Measurements from ENCODE around the gene STAC3.
A peak's percentile ranks its signal among the peaks of the same experiment; 100 is the strongest.

STAC3 gene

DNA sequence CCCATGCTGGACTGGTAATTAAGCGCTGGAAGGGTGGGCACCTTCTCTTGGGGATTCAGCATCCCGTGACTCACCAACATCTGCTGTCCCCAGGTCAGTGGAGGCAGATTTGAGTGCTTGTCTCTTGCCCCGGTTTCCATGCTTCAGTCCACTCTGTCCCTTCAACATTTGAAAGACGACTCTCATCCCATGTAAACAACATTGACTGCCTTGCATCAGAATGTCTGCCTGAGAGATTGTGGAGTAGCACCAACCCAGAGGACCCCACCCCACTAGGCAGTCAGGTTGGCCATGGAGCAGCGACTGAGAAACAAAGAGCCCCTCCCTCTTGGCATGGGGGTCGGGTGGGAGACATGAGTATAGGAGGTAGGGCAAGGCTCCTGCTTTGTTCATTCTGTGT lies 4.9 kb upstream of the STAC3 start:
- no peak for DNase-seq

DNA sequence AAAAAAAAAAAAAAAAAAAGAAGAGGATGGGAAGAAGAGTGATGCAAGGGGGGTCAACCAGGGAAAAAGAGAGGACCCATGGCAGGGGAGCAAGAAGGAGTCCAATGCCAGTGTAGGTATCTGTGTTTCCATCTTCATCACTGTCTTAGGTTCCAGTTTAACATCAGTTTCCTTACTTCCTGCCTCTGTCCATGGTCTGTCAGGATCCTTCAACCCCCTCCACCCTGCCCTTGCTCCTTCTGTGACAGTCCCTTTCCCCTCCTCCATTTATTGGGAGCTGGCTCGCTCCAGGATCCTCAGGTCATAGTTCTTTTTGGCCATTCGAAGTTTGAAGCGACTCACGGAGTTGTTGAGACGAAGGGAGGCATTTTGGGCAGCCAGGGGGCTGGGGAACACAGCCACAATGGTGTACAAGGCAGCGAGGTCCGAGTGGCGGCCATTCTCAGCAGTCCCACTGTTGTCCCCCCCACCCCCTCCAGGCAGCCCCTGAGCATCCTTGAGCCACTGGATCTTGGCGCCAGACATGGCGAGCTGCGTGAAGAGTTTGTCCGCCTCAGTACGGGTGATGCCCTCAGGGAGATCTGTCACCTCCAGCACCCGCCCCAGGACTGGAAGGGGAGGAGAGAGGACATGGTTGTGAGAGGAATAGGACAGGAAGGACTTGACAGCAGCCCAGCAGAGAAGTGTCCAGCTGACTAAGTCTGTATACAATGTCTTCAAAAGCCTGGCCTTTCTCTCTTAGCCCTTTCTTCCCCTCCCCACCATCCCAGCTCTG lies 3.7 kb upstream of the STAC3 start:
- DNase-seq: no peak

DNA sequence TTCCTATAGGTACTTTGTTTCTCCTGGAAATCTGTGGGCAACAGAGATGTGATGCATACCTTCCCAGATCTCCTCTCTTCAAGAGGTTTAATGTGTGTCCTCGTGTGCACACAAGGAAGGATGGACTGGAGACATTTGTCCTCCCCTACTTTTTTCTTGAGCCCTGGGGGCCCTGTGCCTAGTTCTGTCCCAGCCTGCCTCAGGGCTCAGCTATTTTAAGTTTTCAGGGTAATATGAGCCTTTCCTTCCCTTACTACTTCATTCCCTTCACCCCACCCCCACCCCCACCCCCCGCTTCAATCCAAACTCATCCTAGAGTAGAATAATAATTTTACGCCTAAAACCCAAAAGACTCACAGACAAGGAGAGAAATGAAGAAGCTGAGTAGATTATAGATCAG lies 446 bp downstream of the STAC3 start:
- DNase-seq: no peak

DNA sequence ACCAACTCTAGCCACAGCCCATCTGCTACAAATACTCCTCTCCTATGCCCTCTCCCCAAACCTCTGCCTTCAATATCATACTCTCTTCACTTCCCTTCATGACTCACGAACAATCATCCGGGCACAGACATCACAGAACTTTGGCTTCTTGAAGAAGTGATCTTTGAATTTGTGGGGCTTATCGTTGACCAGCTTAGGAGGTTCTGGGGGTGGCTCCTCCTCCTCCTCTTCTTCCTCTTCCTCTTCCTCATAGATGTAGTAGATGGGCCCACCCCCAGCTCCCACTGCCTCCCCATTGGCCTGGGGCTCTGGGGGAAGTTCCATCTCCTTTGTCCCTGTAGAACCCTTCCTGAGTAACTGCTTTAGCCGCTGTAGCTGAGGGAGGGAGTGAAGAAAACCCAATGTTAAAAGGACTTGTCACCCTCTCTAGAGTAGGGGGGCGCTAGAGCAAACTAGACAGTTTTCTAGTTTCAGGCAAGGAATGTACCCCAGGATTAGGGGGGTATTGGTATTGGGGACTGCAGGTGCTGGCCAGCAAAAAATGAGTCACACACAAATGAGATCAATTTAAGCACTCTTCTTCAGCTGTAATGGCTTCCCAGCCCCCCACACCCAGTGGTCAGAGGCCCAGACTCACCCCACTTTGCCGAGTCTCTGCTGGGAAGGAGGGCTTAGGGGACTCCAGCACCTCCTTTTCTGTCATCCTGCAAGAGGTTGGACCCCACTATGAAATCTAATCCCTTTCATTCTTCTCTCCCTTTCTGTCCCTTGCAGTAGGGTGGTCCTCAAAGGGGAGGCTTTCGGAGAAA lies 1.8 kb downstream of the STAC3 start:
- DNase-seq: no peak

DNA sequence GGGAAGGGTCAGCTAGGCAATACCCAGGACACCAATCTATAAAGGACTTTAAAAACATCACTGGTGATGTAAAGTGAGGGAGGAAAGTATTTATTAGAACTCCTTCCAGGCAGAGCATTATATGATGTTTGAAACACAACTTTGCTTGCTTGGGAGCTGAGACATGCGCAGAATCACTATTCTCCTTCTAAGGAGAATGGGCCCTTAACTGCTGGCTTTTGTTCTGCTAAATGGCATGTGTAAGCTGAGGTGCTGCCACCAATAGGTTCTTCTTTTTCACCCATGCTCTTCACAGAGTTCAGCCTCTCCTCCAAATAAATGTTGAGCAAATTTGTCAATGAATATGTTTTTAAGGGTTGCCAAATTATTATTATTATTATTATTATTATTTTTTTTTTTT lies 3.9 kb downstream of the STAC3 start:
- no peak for DNase-seq

DNA sequence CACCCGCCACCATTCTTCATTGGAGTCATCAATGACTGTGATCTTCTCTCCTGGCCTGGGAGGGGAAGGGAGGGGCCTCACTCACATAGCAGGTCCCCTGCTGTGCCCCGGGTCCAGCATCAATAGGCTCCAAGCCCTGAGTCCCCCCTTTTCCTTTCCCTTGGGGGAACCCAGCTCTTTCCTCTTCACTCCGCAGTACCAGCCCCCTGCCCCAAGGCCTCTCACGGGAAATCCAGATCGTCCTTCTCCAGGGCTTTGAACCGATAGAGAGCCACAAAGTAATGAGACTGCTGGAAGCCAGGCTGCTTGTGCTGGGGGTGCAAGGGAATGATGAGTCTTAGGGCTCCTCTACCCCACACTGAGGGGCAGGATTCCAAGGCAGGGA lies 6.7 kb downstream of the STAC3 start:
- DNase-seq: no peak

DNA sequence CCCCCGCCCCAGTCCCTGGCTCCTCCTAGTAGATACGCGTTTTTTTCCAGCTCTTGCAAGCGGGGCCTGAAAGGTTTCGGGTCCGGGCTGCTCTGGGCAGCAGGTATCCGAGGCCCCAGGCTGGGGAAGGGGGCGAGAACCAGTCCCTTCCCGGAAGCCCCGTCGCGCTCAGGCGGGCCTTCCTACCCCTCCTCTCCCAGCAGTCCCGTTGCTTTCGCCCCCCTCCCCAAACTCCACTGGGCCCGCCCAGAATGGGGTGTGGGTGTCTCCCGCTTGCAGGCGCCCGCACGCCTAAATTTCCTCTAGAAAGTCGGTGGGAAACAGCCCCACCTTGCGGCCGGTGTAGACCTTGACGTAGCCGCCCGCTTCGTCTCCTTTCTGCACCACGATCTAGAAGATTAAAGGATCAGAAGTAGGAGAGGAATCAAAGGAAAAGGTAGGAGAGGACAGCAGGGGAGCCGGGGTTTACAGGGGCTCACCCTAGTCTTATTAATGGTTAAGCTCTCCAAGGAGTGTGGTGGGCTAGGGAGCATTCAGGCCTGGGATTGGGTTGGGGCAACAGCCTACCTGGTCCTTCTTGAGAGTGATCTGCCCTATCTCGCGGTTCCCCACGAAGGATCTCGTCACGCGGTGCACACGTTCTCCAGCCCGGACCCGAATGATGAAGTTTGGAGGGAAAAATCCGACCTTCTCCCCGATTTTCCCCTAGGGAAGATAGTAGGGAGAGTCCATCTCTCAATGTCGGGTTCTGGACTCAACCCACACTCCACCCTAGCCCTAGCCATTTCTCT lies 7.3 kb downstream of the STAC3 start:
- DNase-seq: peak in 41 of 56 donors; percentile 7 to 77 (median 28)

DNA sequence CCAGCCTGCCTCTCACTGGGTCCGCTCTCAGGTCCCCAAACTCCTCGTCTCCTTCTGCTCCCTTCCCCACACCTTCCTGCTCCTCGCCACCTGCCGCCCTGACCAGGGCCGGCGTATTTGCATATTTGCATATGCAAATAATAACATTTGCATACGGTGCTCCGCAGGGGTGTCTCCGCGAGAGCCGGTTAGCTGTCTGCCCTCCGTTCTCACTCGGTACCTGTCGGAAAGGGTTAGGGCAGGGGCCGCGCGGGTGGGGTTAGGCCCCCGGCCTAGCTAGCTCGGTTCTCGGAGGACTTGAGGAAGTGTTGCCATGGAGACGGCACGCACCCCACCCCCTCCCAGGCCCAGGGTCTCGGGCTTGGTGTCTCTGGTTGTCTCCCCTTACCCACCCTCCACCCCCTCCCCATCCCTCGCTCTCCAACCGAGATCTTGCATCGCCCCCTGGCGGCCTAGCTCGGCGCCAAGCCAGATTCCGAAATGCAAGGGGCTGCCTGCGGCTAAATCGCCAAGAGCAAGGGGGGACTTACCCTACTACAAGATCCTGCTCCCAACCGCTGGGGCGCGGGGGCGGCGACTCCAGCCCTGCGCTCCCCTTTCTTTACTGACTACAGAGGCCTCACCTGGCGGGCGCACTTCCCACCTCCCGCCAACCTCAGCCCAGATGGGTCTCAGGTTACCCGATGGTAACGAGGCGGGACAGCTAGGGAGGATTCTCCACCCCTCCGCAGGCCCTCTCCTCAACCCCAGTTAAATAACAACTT lies 8.1 kb downstream of the STAC3 start:
- peak in 20 of 56 donors; percentile 8 to 57 (median 26) for DNase-seq

DNA sequence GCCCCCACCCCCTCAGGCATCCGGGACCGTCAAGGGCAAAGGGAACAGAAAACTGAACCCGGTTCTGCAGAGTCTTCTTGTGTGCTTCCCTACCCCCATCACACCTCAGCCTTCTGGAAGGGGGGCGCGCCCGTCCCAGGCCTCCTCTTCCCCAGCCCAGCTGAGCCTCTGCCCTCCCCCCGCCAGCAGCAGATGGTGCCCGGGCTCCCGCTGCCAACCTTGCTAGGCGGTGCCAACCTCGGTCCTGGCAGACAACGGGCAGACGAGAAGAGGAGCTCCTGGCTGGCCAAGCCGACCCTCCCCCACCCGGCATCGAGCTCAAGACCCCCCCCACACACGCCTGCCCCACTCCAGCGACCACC lies 8.7 kb downstream of the STAC3 start:
- DNase-seq: peak in 5 of 56 donors; percentile 8 to 51 (median 25)

DNA sequence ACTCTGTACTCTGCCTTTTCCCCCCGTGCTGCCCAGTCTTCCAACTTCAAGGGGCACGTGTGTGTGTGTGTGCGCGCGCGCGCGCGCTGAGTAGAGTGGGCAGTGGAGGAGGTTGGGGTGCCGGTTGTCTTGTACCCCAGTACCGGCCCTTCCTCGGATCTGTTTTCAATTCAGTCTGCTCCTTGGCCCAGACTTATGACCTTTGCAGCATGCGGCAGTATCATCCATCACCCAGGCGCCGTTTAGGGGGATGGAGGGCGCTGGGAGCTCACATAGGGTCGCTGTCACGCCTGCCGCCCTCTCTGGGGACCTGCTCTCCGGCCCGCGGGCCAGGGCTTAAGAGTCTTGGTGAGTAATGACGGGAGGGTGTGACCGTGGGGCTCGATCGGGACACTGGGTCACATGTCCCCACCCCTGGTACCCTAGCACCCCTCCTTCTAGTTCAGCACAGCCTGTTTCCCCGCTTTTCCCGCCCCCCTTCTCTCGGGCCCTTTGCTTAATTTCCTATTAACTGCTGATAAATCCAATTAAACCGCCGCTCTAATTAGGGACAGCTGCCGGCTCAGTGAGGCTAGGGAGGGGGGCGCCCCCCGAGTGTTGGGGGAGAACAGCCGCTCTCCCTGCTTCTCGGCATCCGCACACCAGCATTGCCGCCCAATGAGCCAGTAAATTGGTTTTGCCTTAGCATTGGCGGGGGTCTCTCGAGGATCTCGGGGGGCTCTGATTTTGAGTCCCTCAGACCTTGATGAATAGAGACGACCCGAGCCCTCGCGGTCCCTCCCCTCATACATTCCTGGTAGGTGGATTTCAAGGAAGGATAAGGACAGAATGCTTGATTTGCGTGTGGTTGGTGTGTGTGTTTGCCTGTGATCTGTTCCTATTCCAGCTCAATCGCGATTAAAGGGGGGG lies 9.3 kb downstream of the STAC3 start:
- DNase-seq: no peak

DNA sequence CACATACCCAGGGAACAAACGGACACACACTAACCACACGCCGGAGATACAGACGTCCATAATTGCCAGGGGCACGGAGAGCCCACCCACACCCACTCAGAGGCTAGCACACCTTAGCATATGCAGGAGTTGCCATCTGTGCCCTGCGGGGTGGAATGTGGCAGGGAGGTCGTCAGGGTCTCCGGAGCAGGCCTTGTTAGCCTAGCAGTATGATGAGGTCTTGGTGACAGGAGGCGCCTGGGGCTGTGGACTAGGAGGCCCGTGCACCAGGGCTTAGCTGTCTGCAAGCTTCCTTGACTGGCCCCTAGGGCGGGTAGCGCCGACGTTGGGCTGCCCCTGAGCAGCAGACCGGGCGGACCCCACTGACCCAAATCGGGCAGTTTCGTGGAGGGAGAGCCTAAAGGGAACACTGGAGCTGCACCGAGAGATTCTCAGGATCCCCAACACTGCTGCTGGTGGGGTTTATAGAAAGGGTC lies 10.0 kb downstream of the STAC3 start:
- no peak for DNase-seq

DNA sequence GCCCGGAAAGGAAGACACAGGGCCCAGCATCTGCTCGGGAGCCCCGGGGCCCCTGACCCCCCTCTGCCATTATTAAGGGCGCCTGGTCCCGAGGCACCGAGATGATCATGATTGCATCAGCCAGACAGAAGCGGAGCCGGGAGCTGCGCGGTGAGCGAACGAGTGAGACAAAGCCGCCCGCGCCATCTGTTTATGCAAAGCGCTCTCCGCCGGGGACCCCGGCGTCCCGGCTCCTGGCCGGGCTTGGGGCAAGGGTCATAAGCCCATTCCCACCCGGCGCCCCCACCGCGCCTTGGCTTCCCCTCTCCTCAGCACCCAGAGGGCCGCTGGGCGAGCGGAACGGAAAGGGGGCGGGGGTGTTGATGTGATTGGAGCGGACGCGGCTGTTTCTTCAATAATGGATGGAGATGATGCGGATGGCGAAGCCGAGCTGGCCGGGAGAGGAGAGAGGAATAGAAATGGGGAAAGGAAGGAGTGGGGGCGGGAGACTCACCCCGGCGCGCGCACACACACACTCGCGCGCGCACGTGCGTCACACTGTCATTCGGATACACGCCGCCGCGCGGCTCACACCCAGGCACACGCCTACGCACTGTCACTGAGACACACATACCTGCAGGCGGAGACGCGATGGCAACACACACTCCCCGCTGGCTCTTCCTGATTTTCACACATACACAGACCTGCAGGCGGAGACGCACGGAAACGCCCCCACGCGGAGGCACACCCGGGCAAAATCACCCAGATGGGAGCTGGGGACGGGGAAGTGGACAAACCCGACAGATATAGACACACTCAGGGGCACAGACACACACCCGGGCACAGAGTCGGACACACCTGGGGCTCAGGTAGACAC lies 10.7 kb downstream of the STAC3 start:
- DNase-seq: peak in 44 of 56 donors; percentile 16 to 88 (median 63)

DNA sequence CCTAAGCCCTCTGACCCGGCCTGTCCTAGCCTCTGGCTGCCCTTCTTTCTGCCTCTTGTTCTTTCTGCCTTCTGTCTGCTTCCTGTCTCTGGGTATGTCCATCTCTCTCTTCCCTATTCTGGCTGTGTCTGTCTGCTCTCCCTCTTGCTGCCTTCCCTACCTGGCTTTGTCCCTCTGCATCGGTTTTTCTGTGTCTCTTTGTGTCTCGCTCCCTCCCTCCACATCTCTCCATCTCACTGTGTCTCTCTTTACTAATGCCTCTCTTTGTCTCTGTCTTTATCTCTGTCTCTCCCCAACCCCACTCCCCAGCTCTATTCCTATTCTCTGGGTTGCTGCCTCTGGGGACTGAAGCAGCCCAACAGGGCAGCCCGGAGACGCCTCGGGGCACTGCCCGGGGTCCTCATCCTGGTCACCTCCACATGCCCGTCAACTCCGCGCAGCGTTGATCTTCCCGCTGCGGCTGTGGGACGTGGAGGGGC lies 11.4 kb downstream of the STAC3 start:
- peak in 2 of 56 donors; percentile 40 to 41 for DNase-seq

DNA sequence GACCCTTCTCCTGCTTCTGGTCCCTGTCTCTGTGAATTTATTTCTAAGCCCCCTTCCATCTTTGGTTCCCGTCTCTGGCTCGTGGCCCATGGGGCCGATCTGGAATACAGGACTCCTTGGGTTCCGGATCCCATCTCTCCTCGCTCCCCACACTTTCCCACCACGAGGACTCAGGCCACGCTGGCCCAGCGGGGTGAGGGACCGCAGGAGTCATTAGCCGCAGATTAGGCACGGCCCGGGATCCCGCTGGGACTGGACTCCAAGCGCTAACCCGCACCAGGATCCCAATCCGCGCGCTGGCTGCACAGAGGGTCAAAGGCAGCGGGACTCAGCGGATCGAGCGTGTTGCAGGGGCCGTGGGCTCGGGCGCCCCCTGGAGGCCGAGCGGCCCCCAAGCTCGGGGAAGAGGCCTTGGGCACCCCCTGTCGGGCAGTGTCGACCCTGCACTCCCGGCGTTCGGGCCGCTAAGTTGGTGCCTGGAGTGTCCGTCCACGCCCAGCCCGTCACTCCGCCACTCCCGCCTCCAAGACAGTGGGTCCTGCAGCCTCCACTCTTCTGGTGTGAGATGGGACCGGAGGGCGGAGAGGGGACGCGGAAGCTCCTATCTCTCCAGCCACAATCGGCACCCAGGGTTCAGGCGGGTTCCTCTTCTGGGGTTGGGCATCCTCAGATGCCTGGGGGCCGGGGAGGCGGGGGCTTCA lies 12.0 kb downstream of the STAC3 start:
- peak in 51 of 56 donors; percentile 43 to 90 (median 75) for DNase-seq

DNA sequence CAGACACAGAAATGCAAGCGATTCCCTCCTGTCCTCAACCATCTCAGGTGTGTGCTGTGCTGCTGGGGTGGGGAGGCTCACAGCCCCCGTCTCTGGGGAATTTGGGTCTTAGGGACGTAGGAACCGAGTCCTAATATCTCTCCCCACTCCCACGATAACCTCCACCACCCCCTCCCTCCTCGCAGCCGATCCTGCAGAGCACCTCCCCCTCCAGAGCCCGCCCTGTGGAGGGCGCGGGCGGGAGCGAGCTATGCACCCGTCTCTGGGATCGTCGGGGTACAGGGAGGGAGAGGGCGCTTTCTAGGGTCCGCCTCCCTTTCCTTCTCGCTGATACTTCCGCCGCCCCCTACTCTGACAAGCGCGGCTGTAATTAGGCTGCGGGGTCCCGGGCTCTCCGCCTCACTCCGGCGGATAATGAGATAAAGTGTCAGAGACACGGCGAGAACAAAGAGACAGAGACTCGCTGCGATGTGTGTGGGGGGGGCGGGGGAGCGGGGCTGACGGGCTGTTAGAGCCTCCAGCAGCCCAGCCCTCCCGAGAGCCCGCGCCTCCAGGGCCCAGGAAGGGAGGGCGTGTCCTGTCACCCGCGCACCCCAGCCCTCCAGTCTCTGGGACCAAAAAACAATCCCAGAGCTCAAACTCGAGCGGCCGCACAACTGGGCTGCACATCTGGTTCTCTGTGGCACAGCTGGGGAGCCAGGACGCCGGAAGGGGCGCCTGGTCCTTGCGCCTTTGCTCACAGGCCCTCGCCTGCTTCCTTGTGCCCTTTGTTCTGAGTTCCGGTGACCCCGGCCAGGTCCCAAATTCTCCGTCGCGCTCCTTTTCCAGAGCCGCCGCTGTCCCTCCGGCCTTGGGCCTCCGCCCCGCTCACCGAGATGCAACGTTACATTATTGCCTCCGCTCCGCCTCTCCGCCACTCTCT lies 12.8 kb downstream of the STAC3 start:
- DNase-seq: peak in 5 of 56 donors; percentile 13 to 55 (median 35)

DNA sequence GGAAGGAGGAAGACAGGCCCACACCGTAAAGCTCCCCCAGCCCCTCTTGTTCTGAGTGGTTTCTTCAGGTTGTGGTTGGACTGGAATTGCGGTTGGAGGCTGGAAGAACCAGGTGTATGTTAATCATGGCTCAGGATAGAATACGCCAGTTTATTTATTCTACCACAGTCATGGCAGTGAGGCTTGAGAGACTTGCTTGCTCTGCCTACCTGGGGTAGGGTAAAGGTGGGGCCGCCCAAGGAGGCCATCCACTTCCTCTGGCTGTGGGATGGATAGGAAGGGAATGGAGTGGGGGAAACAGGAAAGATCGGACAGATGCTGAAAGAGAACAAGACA lies 13.4 kb downstream of the STAC3 start:
- DNase-seq: no peak

All from nucleus accumbens (tissue), 56 donors.